Activated T-cell treated with anti-CD3 and anti-CD28 coated beads for 24 hours (primary cell): ENCODE results near the gene CIBAR2.

Source experiments
- DNase-seq: peaks from one replicate; pipeline ENCODE4 v3.0.0-alpha.2; 2020; ENCODE audit warnings: low read depth

The CIBAR2 gene

DNA sequence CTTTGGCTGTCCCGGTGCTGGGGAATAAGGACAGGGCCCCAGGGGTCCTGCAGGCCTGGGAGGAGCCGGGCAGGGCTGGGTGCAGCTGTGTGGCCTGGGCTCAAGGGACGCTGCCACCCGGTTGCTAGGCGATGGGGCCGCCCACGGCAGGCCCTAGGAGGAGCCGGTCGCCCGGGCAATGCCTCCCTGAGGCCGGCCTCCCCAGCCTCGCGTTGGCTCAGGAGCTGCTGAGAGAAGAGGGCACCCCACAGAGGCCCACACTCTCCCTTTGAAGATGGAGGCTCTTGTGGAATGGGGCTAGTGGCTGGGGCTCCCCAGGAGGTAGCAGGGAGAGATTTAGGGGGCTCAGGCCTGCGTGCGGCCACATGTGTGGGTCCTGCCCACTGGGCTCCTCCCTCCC is at the start of gene CIBAR2:
CIBAR2 (minus strand) TSS at position 109 of the 400 bp plus-strand sequence. CDS start 120 bp downstream, outside the sequence.
- DNase-seq, result no peak

DNA sequence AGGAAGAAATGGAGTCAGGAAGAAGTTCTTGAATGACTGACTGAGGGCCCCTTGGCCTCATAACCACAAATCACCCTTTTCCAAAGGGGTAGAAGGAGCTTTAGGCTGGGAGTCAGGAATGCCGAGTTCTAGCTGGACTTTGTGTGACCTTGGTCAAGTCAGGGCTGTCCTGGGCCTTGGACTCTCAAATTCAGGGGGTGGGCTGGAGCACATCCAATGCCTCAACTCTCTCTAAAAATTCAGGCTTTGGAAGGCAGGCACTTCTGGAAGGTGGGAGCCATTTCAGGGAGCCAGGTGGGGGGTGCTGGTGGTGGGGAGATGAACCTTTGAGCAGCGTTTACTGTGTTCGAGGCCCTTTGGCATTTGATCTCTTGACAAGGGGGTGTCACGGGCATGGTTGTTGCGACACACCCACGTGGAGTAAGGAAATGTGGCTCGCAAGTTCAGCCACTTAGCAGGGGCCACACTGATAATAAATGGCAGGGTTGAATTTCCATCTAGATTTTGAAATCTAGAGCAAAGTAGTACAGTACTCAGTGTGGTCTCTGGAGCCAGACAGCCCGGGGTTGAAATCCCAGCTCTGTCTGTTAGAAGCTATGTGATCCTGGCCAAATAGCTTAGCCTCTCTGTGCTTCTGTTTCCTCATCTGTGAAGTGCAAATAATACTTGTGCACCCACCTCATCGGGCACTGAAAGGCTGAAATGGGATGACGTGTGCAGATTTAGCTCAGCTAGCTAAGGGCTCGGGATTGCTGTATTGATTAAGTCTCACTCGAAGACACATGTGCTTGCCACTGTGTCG is 47.1 kb upstream of the CIBAR2 start:
- DNase-seq, result no peak

DNA sequence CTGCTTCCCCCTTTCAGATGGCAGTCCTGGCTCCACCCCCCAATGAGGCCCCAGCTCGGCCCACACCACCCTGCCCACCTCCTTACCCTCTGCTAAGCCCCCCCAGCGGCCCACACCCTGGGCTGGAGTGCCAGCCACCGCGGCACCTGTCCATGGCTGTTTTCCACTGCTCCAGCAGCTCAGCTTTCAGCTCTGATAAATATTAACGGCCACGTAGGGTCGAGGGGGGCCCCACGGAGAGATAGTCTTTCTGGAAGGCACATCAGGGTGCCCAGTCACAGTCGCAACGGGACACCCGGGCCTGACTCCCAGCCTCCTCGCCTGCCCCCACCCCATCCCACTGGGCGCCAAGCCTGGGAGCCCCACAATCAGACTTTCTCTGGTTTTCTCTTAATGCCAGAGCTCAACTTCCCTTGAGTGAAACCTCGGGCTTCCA is 46.5 kb upstream of the CIBAR2 start:
- DNase-seq, result no peak

DNA sequence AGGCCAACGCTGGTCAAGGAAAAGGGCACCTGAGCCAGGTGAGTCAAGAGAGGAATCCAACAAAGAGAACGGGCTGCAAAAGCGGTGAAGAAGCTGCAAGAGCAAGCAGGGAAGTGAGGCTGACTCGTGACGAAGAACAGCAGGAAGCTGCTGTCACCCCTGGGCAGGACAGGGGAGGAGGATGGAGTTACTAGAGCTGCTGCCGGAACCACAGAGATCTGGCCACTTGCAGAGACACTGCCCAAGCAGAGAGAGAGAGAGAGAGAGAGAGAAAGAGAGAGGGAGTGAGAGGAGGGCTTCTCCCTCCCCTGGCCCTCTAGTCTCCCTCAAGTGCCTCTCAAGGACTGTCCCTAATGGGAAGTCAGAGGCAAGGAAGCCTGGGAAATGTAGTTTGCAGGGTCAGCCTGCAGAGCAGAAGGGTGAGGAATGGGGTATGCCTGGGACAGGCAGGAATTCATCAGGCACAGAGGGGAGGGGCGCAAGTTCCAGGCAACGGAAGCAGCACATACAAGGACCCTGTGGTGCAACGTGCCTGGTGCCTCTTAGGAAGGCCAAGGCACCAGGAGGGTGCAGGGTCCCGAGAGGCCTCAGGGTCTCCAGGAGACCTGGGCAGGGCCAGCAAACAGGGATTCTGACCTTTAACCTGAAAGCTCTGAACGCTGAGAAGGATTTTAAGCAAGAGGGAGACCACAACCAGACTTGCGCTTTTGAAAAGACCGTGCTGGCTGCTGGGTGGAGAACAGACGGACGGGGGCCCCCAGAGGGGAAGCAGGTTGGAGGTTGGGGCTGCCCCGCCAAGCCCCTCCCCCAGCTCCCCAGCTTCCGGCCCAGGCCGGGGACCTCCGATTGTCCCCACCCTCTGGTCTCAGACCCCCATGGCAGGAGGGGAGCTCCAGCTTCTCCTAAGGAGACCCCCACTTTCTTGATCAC is 45.8 kb upstream of the CIBAR2 start:
- no peak for DNase-seq

DNA sequence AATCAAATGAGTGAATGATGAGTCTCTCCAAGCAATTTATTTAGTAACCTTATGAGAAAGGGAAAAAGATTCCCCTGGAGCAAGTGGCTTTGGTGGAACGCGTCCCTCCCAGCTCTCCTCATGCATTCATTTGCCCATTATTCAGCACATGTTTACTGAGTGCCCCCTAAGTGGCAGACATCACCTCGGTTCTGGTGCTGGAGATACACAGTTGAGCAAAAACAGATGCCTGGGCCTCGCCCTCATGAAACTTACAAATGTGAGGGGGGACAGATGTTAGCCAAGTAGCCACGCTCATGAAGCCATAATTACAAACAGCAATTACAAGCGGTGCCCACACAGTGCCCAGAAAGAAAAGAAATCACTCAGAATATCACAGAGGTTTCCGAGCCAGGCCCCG is 45.1 kb upstream of the CIBAR2 start:
- no peak for DNase-seq

DNA sequence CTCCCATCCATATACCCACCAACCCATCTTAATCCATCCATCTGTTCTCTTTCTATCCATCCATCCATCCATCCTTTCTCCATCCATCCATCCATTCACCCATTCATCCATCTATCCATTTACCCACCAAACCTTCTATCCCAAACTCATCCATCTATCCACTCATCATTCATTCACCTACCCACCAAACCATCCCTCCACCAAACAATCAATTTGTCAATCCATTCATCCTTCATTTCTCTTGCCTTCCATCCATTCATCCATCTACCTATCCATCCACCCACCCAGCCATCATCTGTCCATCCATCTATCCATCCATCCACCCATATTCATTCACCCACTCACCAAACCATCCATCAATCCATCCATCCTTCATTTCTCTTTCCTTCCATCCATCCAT is 44.6 kb upstream of the CIBAR2 start:
- DNase-seq, result no peak

DNA sequence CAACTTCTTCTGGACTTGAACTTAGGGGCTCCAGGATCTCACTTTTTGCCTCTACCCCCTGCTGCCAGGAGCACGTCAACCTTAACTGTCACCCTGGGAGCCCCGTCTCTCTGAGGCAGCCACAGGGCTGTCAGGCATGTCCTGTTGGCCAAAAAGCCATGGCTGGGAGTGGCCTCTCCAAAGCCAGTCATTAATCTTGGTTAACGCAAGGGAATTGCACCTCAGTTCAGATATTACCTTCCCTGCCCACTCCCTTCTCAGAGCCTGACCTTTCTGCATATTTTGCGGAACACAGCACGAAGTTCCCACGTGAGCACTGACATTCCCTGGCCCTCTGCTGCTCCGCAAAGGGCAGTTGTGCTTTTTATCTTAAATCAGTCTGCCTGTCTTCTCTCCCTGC is 44.2 kb upstream of the CIBAR2 start:
- DNase-seq, result no peak

DNA sequence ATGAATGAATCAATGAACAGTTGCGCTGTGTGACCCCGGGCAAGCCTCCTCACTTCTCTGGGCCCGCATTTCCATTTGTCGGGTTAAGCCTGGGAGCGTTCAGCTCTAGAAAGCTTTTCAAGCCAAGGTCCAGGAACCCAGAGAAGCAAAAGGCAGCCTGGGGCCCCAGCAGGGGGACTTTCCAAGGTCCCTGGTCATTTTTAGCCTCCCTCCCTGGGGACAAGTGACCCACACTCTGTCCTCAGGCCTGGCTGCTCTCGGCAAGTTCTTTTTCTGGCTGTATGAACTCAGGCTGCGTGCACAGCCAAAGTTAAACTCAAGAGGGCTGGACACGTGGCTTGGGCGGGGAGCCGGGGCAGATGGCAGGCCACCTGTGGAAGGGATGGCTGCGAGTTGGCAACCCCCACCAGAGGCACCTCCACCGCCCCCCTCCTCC is 41.4 kb upstream of the CIBAR2 start:
- no peak for DNase-seq

DNA sequence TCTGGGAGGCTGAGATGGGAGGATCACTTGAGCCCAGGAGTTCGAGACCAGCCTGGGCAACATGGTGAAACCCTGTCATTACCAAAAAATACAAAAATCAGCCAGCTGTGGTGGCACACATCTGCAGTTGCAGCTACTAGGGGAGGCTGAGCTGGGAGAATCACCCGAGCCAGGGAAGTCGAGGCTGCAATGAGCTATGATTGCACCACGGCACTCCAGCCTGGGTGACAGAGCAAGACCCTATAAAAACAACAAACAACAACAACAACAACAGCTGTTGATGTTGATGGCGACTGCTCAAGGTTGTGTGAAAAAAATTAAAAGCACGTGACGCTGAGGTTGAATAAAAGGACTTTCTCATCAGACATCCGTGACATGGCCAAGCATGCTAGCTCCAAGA is 40.8 kb upstream of the CIBAR2 start:
- DNase-seq, result no peak

DNA sequence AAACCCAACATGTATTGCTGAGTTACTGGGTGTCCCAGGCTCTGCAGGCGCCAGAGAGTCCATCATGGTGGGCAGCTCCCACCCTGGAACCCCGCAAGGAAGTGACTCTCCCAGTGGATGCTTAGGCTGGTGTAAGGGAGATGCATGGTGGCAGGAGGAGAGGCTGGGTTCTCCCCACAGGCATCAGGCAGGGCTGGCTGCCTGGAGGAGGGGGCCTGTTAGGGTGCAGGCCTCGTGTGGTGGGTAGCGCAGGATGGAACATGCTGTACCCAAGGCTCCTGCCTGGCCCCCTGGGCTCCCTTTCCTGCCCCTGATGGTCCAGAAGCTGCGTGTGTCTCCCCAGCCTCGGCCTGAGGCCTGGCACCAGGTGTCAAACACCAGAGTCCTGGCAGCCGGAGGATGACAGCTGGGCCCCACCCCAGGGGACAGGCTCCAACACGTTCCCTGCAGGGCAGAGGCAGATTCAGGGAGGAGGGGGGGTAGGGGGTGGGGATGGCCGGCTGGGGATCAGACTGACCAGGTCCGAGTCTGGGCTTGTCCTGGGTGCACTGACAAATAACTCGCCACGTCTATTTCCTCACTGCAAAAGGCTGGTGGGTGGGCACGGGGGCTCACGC is 40.2 kb upstream of the CIBAR2 start:
- DNase-seq, result no peak

DNA sequence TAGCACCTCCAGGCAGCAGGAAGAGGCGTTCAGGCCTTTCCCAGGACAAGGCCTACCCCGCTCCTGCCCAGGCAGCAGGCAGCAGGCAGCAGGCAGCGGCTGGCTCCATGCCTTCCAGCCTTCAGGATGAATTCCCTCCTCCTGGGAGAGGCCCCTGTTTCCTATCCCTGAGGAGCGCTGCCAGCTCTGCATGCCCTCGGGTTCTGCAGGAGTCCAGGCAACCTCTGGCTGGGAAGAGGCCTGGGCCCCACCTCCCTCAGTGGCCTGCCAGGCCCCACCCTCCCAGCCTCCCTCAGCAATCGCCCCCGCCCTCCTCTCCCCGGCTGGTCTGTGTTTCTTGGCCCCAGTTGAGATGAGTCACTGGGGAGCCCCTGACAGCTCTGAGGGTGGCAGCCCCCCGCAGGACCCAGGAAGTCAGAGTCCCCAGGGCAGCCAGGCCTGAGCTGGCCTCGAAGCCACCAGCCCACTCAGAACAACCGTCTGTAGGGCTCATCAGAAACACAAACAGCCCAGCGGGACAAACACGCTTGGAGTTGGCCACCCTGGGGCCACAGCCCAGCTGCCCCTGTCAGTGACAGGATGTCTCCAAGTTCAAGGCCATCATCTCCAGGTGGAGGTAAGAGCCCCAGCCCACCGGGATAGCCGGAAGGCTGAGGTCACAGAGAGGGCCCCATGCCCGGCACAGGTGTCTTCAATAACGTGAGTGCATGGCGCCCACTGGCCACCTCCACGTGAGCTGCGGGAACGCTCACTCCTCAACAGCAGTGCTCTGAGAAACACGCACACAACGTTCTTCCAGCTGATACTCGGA is 39.5 kb upstream of the CIBAR2 start:
- DNase-seq, result no peak

DNA sequence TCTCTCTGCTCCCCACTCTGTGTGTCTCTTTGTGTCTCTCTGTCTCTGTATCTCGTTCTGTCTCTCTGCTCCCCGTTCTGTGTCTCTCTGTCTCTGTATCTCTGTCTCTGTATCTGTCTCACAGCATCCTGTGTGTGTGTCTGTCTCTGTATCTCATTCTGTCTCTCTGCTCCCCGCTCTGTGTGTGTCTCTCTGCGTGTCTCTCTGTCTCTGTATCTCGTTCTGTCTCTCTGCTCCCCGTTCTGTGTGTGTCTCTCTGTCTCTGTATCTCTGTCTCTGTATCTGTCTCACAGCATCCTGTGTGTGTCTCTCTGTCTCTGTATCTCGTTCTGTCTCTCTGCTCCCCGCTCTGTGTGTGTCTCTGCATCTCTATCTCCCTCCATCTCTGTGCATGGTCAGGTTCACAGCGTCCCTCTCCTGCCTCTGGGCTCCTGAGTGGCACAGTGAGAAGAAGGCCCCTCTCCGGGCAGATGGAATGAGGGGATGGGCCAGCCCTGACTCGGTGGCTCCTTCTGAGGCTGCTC is 38.9 kb upstream of the CIBAR2 start:
- no peak for DNase-seq

DNA sequence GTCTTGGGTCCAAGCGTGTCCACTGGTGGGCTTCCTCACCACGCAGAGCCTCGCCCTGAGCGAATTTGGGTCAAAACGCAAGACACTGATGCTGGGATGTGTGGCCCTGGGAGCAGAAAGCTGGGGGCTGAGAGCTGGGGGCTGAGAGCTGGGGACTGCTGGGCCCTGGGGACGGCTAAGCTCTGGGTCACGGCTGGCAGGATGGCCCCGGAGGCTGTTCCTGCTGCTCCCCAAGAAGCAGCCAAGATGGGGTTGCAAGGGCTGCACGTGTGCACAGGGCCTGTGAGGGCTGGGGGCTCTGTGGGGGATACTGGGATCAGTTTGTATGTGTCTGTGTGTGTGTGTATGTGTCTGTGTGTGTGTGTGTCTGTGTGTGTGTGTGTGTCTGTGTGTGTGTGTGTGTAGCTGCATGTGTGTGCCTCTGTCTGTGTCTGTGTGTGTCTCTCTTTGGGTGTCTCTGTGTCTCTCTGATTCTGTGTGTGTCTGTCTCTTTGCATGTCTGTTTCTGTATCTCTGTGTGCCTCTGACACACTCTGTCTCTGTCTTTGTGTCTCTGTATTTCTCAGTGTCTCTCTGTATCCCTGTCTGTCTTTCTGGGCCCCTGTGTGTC is 38.2 kb upstream of the CIBAR2 start:
- DNase-seq, result no peak

DNA sequence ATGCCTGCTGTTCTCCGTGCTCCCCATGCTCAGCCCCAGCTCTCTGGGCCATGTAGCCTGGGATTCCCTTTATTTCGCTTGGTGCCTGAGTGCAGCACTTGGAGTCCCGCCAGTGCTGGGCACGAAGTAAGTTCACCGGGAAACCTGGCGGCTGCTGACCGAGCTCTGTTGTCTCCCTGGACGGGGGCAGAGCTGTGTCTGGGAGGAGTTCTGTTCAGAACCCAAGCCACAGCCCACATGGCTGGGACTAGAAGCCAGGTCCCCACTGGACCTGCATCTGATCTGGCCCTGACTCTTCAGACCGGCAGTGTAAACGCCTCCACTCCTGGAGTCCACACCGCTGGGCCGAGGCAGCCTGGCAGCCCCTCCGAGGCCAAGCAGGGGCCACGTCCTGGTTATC is 37.5 kb upstream of the CIBAR2 start:
- DNase-seq, result no peak

DNA sequence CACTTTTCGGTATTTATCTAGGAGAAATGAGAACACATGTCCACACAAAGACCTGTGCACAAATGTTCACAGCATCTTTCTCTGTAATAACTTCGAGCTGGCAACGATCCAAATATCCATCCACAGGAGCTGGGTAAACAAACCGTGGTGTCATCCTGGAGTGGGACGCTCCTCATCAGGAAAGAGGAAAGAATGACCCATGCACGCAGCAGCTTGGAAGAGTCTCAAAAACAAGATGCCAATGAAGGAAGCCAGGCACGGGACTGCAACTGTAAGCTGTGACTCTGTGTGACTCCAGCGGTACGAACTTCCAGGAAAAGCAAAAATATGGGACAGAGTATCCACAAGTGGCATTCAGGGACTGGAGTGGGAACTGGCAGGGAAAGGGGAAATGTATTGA is 36.7 kb upstream of the CIBAR2 start:
- DNase-seq, result no peak

DNA sequence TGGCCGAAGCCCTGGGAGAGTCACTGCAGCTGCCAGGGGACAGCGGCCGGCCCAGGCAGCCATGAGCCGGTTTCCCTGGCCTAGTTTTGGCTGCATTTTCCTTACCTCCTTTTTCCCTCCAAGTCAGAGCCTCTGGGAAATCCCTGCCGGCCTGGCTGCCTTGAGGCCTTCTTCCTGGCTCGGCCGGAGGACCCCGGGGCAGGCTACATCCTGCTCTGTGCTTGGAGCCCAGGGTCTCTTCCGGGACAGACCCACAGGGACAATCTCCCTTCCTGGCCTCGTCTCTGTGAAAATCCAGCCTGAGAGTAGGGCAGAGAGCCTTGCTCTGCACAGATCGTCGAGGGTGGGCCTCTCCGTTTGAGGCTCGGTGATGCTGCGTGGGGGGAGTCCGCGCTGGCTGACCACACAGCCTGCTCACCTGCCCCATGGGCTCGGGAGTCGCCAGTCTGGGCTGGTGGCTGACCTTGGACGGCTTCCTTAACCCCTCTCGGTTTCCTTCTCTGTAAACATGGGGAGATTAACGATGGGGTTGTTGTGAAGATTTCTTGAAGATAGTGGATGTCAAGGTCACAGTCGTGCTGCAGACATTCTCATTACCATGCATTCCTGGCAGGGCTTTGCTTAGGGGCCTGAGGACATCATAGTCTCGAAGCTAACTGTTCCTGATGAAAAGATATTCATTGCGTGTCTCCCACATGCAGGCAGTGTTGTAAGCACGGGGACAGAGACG is 34.8 kb upstream of the CIBAR2 start:
- DNase-seq, result no peak

DNA sequence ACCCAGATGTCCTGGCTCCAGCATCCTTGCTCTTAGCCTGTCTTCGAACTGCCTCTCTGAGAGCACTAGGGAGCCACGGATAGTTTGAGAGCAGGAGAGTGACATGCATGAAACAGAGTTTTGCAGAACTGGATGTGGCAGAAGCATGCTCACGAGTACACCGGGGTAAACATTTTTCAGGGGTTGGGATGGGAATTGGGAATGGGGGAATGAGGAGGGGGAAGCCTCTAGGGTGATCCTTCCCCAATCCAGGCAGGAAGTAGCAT is 34.2 kb upstream of the CIBAR2 start:
- DNase-seq, result no peak

DNA sequence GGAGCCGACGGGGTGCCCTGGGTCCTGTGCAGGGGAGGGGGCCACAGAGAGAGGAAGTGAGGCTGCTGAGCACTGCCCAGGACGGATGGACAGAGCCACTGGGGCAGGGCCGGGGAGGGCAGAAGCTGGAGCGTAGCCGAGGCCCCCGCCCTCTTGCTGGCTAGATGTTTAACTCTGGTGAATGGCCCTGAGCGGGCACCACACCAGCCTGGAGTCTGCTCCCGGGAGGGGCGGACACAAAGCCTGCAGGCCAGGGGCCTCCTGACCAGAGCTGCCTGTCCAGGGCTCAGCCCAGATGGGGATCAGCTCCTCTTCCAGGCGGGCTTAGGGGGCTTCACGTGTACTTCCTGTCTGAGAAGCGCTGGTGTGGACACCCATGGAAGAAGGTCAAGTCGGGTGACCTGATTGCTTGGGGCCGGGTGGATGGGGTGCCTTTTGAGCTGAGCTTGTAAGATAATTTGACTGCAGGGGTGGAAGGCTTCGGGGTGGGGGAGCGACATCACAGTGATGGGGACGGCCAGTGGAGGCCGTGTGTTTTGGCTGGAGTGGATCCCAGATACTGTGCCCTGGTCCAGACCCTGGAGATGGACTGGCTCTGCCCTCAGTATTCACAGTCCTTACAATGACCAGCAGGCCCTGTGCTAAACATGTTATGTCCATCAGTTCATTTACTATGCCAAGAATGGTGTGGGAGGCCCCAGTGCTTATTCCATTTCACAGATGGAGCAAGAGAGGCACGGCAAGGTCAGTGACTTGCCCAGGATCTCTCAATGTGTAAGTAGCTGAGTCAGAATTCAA is 33.7 kb upstream of the CIBAR2 start:
- DNase-seq, result no peak

DNA sequence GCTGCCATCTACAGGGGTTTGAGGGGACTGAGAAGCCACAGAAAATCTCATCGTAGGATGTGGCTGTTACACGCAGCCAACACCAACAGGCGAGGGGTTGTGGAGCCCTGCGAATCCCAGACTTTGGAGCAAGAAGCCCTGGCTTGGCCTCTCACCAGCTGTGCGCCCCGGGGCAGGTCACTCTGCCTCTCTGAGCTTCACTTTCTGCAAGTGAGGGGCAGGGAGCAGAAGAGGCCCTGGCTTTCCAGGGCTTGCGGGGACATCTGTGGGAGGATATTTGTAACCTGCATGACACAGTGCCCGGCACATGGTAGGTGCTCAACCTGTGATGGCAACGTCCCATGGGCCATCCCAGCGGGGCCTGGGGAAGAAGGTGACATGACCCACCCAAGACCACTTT is 32.9 kb upstream of the CIBAR2 start:
- DNase-seq, result no peak
